ENCODE measurements around the gene SYN1. TPM values are rescaled to one million over a fixed set of nuclear protein-coding genes. Genes with fewer than 3 reads are reported as not detected.

SYN1 gene
- total RNA-seq, 2 donors from 2014 or later: 0.14 to 4.1 TPM

GRCh38 chrX:47637546-47638195 lies 18.0 kb upstream of the SYN1 start:
- TF ChIP-seq POLR2A (IDR thresholded peaks at IDR 0.05) (no peak), POLR2AphosphoS5 (IDR thresholded peaks at IDR 0.05) (no peak), CTCF (IDR thresholded peaks at IDR 0.05) (no peak)
- DNase-seq (ENCODE audit: low spot score): no peak
- intact Hi-C loops (cut with DNase I): no loop called here

GRCh38 chrX:47634871-47635575 lies 15.4 kb upstream of the SYN1 start:
- Histone ChIP-seq H3K27ac (no peak overlapping the region), H3K9me3 (no peaks in the 10 kb centered on the region), H3K4me3 (no peak overlapping the region), H3K27me3 (replicated peaks; ENCODE audit: insufficient read depth) (no peaks in the 10 kb centered on the region), H3K4me1 (replicated peaks) (no peaks in the 10 kb centered on the region), H3K36me3 (no peaks in the 10 kb centered on the region)
- intact Hi-C loops (cut with DNase I): no loop called here
- no peak for DNase-seq (ENCODE audit: low spot score)
- TF ChIP-seq CTCF (IDR thresholded peaks at IDR 0.05): no peak
- TF ChIP-seq POLR2A (IDR thresholded peaks at IDR 0.05): no peak
- TF ChIP-seq POLR2AphosphoS5 (IDR thresholded peaks at IDR 0.05): no peak
- WGBS: 82% methylated on average over 16 of the region's 16 CpGs

More at GRCh38 chrX:47637546-47638195, 18.0 kb upstream of the SYN1 start:
- Histone ChIP-seq H3K4me3 (no peak overlapping the region), H3K36me3 (no peaks in the 10 kb centered on the region), H3K4me1 (replicated peaks) (no peaks in the 10 kb centered on the region), H3K9me3 (no peaks in the 10 kb centered on the region), H3K27me3 (replicated peaks; ENCODE audit: insufficient read depth) (no peaks in the 10 kb centered on the region), H3K27ac (no peak overlapping the region)
- WGBS: 44% methylated on average over 18 of the region's 31 CpGs

- no peaks in the 10 kb centered on the region for H3K27me3 ChIP-seq (replicated peaks; ENCODE audit: insufficient read depth)
- H3K4me1 ChIP-seq (replicated peaks): no peaks in the 10 kb centered on the region
- no peaks in the 10 kb centered on the region for H3K9me3 ChIP-seq
- intact Hi-C loops (cut with DNase I): no loop called here
- H3K27ac ChIP-seq: no peak overlapping the region
- H3K4me3 ChIP-seq: no peak overlapping the region
- no peaks in the 10 kb centered on the region for H3K36me3 ChIP-seq
- 68% methylated on average over 14 of the region's 14 CpGs for WGBS
- TF ChIP-seq CTCF (IDR thresholded peaks at IDR 0.05): no peak
- TF ChIP-seq POLR2AphosphoS5 (IDR thresholded peaks at IDR 0.05): no peak
- no peak for TF ChIP-seq POLR2A (IDR thresholded peaks at IDR 0.05)
- DNase-seq (ENCODE audit: low spot score): no peak
Measured at GRCh38 chrX:47633689-47634590, 14.3 kb upstream of the SYN1 start.

GRCh38 chrX:47632666-47633065 lies 13.0 kb upstream of the SYN1 start:
- H3K4me3 ChIP-seq: no peak overlapping the region
- 58% methylated on average over 4 of the region's 4 CpGs for WGBS
- DNase-seq (ENCODE audit: low spot score): no peak
- H3K27me3 ChIP-seq (replicated peaks; ENCODE audit: insufficient read depth): no peaks in the 10 kb centered on the region
- no peaks in the 10 kb centered on the region for H3K9me3 ChIP-seq
- H3K4me1 ChIP-seq (replicated peaks): no peaks in the 10 kb centered on the region
- H3K36me3 ChIP-seq: no peaks in the 10 kb centered on the region
- intact Hi-C loops (cut with DNase I): no loop called here
- no peak overlapping the region for H3K27ac ChIP-seq
- TF ChIP-seq CTCF (IDR thresholded peaks at IDR 0.05): no peak
- no peak for TF ChIP-seq POLR2AphosphoS5 (IDR thresholded peaks at IDR 0.05)
- no peak for TF ChIP-seq POLR2A (IDR thresholded peaks at IDR 0.05)
